ENCODE results near the gene SMPD3. TPM values are rescaled to one million over a fixed set of nuclear protein-coding genes. Genes with fewer than 3 reads are reported as not detected.

SMPD3 gene
- polyA plus RNA-seq, 4 donors, result 1.1 to 2.7 (median 1.2) TPM

- DNase-seq (ENCODE audit: low read depth in 4 of 4, low spot score in 3 of 4), result peak in 3 of 4 donors; percentile 26 to 60 (median 33)
Observed at GRCh38 chr16:68444056-68444657, 4.2 kb downstream of the SMPD3 start.

- DNase-seq (ENCODE audit: low read depth in 4 of 4, low spot score in 3 of 4), result no peak
Observed at GRCh38 chr16:68436581-68436980, 11.7 kb downstream of the SMPD3 start.

DNA sequence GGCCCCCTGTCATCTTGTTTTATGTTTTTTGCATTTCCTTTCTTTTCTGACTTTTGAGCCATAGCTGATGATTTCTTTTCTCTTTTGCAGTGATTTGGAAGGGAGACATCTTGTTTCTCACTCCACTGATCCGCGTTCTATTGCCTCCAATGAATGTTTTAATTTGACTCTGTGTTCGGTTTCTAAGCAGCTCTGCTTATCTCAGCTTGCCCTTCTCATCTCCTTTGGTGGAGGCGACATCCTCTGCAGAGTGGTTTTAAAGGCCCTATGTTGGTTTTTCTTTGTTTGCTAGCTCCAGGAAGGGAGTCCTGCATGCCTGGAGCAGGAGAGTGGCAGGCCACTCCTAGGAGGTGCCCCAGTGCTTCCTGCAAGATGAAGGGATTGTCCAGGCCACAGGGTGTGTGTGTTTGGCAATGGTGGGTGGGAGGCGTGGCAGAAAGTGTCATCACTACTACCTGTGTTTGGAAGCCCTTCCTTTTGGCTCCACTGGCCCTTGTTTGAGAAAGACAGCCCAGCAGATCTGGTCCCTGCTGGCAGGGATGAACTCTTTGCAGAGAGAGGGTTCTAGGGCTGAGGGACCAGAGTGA, 13.6 kb downstream of the SMPD3 start:
- DNase-seq (ENCODE audit: low read depth in 4 of 4, low spot score in 3 of 4), result no peak

GRCh38 chr16:68433316-68433715, 15.0 kb downstream of the SMPD3 start:
- DNase-seq (ENCODE audit: low read depth in 4 of 4, low spot score in 3 of 4), result no peak

DNA sequence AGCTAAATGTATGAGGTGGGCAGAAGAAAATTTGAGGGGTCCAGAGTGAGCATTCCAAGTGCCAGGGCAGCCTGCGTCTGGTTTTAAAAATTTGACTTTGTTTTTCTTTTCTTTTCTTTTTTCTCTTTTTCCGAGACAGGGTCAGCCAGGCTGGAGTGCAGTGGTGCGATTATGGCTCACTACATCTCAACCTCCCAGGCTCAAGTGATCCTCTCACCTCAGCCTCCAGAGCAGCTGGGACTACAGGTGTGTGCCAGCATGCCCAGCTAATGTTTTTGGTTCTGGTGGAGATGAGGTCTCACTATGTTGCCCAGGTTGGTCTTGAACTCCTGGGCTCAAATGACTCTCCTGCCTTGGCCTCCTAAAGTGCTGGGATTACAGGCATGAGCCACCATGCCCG, 15.6 kb downstream of the SMPD3 start:
- no peak for DNase-seq (ENCODE audit: low read depth in 4 of 4, low spot score in 3 of 4)

- no peak for DNase-seq (ENCODE audit: low read depth in 4 of 4, low spot score in 3 of 4)
Observed at GRCh38 chr16:68429076-68429854, 19.0 kb downstream of the SMPD3 start.

- no peak for DNase-seq (ENCODE audit: low read depth in 4 of 4, low spot score in 3 of 4)
Observed at GRCh38 chr16:68427649-68428303, 20.5 kb downstream of the SMPD3 start.

GRCh38 chr16:68426347-68426652, 22.0 kb downstream of the SMPD3 start:
- no peak for DNase-seq (ENCODE audit: low read depth in 4 of 4, low spot score in 3 of 4)

DNA sequence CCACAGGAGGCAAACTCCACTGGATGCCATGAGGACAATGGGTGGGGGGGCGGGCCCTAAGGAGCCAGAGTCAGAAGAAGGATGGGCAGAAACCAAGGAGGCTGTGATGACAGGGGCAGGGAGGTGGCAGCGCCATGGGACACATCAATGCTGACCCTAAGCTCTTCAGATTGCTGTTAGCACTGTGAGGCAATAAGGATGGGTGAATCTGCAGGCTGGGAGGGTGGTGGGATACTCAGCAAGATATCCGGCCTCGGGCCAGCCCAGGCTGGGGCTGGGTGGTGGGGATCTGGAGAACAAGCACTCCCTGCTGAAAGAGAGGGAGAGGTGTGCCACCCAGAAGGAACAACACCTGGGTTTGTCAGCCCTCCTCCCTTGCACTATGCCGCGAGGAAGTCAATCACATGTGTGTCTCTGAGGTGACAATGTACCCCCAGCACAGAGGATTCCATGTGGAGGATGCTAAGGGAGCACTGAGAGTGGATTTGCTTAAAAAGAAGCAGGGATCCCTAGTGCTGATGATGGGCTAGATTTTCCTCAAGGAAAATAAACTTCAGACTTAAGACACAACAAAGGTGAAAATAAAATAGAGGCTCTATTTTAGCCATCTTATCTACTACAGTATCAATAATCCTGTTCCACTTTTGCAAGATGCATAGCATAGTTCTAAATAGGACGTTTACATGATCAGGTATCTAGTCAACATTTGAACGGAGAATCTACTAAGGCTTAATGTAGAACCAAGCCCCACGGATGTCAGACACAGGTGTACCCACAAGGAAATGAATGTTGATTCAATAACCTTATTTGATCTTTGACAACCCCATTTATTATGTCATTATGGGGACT, 22.6 kb downstream of the SMPD3 start:
- DNase-seq (ENCODE audit: low read depth in 4 of 4, low spot score in 3 of 4), result no peak

DNA sequence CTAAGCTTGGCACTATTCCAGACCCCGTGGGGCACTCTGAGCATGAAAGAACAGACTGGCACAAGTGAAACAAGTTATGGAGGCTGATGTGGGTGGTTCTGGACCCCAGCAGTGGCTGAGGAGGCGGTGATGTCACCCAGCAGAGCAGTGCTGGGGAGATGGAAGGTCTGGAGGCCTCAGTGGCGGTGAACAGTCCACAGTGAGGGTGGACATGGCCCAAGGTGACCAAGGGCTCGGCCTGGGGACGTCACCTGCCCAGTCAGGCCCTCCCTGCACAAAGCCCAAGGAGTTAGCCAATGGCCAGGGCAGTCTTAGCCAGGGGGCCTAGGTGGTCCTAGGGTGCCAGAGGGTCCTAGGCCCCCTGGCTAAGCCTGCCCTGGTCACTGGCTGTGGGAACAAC, 24.5 kb downstream of the SMPD3 start:
- DNase-seq (ENCODE audit: low read depth in 4 of 4, low spot score in 3 of 4), result no peak

DNA sequence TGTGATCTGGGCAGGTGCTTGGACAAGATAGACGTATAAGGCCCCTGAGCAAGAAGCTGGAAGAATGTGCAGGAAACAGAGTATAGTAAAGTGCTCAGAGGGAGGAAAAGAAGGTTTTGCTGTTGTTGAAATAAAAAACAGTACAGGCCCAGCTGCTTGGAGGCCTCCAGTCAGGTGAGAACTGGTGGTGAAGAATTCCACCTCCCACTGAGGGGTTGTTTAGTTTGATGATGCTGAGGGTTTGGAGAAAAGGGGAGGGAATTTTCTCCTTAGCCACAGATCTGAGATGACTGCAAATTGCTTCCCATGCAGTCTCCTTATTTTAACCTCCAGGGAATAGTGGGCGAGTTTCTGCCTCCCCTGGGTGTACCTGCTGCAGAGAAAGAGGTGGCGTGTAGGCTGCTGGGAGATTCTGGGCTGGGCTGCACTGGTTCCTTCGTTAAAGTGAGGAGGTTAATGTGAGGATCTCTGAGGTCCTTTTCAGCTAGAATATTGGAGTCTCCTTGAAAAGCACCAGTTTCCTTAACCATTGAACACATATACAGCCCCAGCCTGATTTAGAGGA, 25.8 kb downstream of the SMPD3 start:
- no peak for DNase-seq (ENCODE audit: low read depth in 4 of 4, low spot score in 3 of 4)

DNA sequence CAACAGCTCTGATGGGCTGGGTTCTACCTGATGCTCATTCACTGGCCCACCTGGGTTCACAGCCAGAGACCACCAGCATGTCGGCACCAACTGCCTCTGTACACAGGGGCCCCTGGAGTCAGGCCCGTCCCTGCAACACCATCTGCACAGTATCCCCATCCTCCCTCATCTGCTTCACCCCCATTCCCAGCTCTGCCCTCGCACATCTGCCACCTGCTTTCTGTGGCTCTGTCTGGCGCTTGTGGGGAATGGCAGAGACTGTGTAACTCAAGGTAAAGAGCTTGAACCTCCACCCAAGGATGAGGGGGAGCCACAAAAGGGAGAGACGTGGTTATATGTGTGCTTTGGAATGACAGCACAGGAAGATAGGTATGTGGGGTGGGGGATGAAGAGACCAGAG, 27.2 kb downstream of the SMPD3 start:
- DNase-seq (ENCODE audit: low read depth in 4 of 4, low spot score in 3 of 4), result no peak

- DNase-seq (ENCODE audit: low read depth in 4 of 4, low spot score in 3 of 4), result no peak
Observed at GRCh38 chr16:68420366-68420942, 27.9 kb downstream of the SMPD3 start.

DNA sequence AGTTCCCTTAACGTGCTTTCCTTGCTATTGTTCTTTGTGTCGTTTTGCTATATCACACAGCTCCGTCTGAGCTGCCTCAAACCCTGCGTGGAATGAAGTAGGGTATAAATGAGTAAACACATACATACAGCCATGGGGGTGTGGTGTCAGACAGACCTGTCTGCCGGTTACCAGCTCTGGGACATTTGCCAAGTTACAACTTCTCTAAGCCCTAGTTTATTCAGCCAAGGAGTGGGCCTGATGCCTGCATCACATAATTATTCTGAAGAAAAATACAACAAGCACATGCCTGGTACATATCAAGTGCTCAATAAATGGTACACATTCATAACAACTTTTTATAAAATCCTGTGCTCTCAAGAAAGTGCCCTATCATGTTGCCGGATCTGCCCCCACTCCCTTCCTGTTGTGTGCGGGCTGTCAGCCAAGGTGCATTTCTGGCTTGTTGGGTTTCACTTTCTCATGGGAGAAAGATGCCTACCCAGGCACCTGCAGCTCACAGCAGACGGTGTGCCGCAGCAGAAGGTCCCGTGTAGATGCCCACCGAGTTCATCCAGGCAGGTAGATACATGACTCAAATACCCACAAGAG, 30.5 kb downstream of the SMPD3 start:
- DNase-seq (ENCODE audit: low read depth in 4 of 4, low spot score in 3 of 4), result no peak

DNA sequence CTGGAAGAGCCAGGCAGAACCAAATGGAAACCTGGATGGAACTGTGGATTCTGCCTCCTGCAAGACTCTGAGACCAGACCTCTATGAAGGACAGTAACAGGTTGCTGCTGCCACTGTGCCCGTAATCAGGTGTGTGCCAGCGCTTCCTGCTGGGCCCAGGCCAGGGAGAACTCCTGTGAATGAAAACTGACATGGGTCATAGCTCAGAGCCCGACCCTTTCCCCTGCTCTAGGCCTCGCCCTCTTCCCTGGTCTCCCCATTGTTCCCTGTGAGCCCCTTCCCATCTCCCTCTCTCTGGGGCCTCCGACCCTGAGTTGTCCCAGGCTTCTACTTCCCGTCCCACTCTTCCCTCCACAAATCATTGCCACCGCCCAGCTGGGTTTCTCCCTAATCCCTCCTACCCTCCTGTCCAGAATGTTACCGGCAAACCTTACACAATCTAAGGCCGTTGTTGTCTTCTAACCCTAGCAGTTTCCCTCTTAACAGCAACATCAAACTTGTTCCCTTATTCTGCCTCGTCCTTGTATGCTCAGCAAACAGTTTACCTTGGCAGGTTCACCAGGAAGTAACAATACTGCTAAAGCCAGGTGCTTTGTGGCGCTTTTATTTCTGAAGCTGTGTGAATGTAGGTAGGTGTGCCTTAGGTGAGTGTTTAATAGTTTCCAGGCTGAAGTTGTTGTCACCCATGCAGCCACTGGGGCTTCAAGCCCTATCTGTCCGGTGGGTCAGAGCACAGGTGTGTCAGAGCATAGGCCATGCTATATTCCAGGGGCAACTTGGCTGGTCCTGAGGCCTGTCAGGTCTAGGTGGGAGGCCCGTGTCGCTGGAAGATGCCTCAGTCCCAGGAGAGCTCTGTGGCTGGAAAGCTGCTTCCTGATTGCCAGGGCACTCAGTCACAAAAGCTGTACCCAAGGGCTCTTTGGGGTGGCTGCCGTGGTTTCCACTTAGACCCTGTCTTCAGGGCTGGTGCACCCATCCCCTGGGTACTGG, 32.0 kb downstream of the SMPD3 start:
- DNase-seq (ENCODE audit: low read depth in 4 of 4, low spot score in 3 of 4), result no peak

GRCh38 chr16:68414581-68414980, 33.7 kb downstream of the SMPD3 start:
- no peak for DNase-seq (ENCODE audit: low read depth in 4 of 4, low spot score in 3 of 4)

- no peak for DNase-seq (ENCODE audit: low read depth in 4 of 4, low spot score in 3 of 4)
Observed at GRCh38 chr16:68412061-68412460, 36.2 kb downstream of the SMPD3 start.

DNA sequence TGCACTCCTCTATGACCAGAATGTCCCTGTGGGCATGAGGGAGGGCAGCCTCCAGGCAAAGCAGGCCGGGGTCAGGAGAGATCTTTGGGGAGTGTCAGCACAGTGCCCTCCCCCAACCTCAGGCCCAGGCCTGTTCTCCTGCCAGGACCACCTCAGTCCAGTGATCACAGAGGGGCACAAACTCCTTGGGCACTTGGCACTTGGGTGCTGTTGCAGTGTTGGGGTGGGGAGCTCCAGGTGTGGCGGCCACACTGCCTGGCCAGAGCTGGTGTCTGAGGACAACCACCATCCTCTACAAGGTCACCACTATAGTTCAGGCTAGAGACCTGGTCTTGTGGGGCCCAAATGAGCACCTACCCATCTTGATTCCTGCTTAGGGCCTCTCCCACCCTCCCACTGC, 37.2 kb downstream of the SMPD3 start:
- DNase-seq (ENCODE audit: low read depth in 4 of 4, low spot score in 3 of 4), result no peak

GRCh38 chr16:68408967-68409366, 39.3 kb downstream of the SMPD3 start:
- DNase-seq (ENCODE audit: low read depth in 4 of 4, low spot score in 3 of 4), result no peak

Data from left renal pelvis (tissue), 4 donors.